ENCODE data around the gene B3GNT8.

GRCh38 chr19:41421973-41422372 is 5.2 kb downstream of the B3GNT8 start:
- TF ChIP-seq, protein P1, sequence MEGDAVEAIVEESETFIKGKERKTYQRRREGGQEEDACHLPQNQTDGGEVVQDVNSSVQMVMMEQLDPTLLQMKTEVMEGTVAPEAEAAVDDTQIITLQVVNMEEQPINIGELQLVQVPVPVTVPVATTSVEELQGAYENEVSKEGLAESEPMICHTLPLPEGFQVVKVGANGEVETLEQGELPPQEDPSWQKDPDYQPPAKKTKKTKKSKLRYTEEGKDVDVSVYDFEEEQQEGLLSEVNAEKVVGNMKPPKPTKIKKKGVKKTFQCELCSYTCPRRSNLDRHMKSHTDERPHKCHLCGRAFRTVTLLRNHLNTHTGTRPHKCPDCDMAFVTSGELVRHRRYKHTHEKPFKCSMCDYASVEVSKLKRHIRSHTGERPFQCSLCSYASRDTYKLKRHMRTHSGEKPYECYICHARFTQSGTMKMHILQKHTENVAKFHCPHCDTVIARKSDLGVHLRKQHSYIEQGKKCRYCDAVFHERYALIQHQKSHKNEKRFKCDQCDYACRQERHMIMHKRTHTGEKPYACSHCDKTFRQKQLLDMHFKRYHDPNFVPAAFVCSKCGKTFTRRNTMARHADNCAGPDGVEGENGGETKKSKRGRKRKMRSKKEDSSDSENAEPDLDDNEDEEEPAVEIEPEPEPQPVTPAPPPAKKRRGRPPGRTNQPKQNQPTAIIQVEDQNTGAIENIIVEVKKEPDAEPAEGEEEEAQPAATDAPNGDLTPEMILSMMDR (IDR thresholded peaks at IDR 0.05), result no peak
- no peak for TF ChIP-seq EZH2 (IDR thresholded peaks at IDR 0.05; ENCODE audit: borderline replicate concordance, insufficient read depth, low read depth, low read length, poor library complexity, severe bottlenecking)
